ENCODE data around the gene IFNG-AS1. TPM values are rescaled to one million over a fixed set of nuclear protein-coding genes. Genes with fewer than 3 reads are reported as not detected.

Gene IFNG-AS1
- total RNA-seq, 1 donor from 2014 or later: not detected

DNA sequence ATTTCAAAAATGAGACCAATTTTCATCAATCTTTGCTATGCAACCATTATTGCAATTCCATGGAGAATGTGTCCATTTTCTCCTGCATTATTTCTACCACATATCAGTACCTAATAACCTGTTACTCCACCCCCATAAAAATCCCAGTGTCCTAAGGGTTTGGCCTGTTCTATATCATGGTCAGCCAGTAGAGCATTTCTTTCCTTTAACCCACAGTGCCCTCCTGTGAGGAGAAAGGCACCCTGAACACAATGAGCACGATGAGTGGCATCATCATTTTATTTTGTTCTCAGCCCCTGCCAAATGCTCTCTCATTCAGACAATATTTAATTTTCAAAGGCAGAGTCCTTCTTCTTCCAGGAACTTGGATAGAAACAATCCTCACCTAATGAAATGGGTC lies 11.6 kb upstream of the IFNG-AS1 start:
- intact Hi-C loops (cut with micrococcal nuclease): no loop called here
- no peak overlapping the region for H3K27ac Mint-ChIP-seq

DNA sequence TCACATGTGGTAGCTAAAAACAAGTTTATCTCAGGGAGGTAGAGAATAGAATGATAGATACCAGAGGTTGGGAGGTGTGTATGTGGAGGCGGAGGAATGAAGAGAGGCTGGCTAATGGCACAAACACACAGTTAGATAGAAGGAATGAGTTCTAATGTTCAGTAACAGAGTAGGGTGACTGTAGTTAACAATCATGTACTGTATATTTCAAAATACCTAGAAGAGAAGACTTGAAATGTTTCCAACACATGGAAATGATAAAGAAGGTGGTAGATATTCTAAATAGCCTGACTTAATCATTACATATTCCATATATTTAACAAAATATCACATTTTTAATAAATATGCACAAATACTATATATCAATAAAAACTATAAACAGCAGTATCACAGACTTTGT lies 8.9 kb upstream of the IFNG-AS1 start:
- Mint-ChIP-seq H3K36me3 (ENCODE audit: low read depth) (no peaks in the 10 kb centered on the region), H3K27me3 (peaks cover 3% of the 10 kb centered on the region), H3K27ac (no peak overlapping the region), H3K4me3 (no peak overlapping the region), H3K4me1 (no peaks in the 10 kb centered on the region), H3K9me3 (peaks cover 16% of the 10 kb centered on the region)
- intact Hi-C loops (cut with micrococcal nuclease): no loop called here
- DNase-seq: no peak

More for the DNA sequence above, 11.6 kb upstream of the IFNG-AS1 start:
- H3K27me3 Mint-ChIP-seq: peaks cover 17% of the 10 kb centered on the region
- no peak overlapping the region for H3K4me3 Mint-ChIP-seq
- DNase-seq: no peak
- peaks cover 19% of the 10 kb centered on the region for H3K9me3 Mint-ChIP-seq
- no peaks in the 10 kb centered on the region for H3K36me3 Mint-ChIP-seq (ENCODE audit: low read depth)
- no peaks in the 10 kb centered on the region for H3K4me1 Mint-ChIP-seq

DNA sequence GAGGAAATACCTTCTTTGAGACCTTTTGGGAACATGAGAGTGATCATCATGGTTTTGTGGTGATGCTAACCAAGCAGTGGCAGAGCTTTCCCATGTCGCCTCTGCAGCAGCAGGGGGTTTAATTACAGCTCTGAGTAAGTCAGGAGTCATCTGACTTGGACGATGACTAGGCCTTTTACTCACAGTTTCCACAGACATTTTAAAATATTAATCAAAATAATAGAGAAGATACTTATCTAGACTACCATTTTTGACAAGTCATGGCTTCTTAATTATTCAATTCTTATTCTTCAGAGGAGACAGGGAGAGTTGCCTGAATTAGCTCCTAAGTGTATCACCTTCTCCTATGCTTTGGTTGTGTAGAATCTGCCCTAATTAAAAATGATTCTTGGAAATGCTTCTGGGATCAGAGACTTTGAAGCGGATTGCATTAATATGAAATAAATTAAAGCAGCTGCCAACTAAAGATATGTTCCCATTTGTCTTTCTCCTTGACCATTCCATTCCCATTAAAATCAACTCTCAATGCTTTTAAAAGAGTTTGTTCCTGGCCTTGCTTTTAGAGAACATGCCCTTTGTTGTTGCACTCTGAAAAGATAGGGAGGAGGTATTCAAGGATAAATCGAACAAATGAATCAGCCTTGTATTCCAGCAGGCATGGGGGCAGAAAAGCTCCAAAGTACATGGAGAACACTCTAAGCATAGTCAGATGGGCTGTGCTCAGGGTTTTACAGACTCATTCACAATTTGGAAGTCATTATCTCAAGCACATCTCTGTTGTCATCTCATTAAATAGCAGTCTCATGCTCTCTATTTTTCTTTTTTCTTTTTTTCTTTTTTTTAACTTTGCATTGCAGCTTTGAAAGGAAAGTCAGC lies 7.7 kb upstream of the IFNG-AS1 start:
- Mint-ChIP-seq H3K36me3 (ENCODE audit: low read depth) (no peaks in the 10 kb centered on the region), H3K27ac (no peak overlapping the region), H3K27me3 (peaks cover 3% of the 10 kb centered on the region), H3K4me1 (no peaks in the 10 kb centered on the region), H3K9me3 (peaks cover 13% of the 10 kb centered on the region), H3K4me3 (no peak overlapping the region)
- no peak for DNase-seq
- intact Hi-C loops (cut with micrococcal nuclease): no loop called here

DNA sequence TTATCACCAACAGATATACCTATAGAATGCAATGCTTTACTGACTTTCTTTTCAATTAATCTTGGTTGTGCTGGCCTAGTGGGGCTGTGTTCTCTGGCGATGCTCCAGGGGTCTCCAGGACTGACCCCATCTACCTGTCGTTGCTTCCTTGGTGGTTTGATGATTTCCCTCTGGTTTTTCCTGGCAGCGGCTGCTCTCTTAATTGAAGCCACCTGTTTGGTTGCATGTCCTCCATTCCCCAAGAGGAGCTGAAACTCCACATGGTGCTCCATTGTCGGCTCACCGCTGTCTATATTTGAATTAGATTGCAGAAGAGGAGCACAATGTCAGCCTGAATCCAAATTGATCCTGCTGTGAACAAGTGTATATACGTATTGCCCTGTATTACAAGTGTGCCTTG lies 7.1 kb upstream of the IFNG-AS1 start:
- Mint-ChIP-seq H3K4me1 (no peaks in the 10 kb centered on the region), H3K27ac (no peak overlapping the region), H3K4me3 (no peak overlapping the region), H3K27me3 (peaks cover 3% of the 10 kb centered on the region), H3K36me3 (ENCODE audit: low read depth) (no peaks in the 10 kb centered on the region), H3K9me3 (peaks cover 16% of the 10 kb centered on the region)
- intact Hi-C loops (cut with micrococcal nuclease): no loop called here
- no peak for DNase-seq

DNA sequence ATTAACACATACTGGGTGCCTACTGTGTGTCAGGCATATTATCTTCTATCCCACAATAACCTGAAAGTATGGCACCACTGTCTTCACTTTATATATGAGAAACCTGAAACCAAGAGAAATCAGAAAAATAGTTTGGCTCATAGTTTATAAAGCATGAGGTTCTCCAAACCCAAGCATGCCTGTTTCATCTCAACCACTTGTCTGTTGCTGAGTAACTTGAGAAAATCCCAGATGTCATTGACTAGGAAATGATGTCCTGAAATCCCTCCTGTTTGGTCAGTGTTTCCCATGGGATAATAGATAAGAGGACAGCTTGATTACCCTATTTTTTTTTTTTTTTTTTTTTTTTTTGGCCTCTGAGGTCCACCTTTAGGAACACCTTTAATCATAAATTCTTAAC lies 2.6 kb upstream of the IFNG-AS1 start:
- peaks cover 2% of the 10 kb centered on the region for H3K27me3 Mint-ChIP-seq
- peaks cover 12% of the 10 kb centered on the region for H3K9me3 Mint-ChIP-seq
- no peak for DNase-seq
- H3K27ac Mint-ChIP-seq: no peak overlapping the region
- H3K36me3 Mint-ChIP-seq (ENCODE audit: low read depth): no peaks in the 10 kb centered on the region
- H3K4me3 Mint-ChIP-seq: no peak overlapping the region
- peaks cover 17% of the 10 kb centered on the region for H3K4me1 Mint-ChIP-seq
- intact Hi-C loops (cut with micrococcal nuclease): no loop called here

DNA sequence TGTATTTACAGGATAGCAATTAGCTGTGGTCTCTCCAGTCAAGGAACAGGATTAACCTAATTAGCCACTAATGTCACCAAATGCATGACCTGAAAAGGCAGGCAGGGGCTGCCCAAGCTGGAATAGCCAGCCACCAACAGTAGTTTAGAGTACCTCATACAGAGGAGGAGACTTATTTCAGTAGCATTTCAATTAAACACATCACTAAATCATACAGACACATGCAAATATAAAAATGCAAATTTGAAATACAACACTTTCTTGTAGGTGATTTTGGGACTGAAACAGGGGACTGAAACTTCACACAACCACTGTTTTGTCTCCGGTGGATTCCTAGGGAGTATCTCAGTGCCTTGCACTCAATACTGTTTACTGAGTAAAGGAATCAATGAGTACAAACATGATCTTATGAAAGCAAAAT lies 636 bp upstream of the IFNG-AS1 start:
- no peak for DNase-seq
- Mint-ChIP-seq H3K9me3 (peaks cover 12% of the 10 kb centered on the region), H3K27ac (no peak overlapping the region), H3K4me3 (no peak overlapping the region), H3K36me3 (ENCODE audit: low read depth) (no peaks in the 10 kb centered on the region), H3K27me3 (no peaks in the 10 kb centered on the region), H3K4me1 (peaks cover 17% of the 10 kb centered on the region)
- intact Hi-C loops (cut with micrococcal nuclease): no loop called here

DNA sequence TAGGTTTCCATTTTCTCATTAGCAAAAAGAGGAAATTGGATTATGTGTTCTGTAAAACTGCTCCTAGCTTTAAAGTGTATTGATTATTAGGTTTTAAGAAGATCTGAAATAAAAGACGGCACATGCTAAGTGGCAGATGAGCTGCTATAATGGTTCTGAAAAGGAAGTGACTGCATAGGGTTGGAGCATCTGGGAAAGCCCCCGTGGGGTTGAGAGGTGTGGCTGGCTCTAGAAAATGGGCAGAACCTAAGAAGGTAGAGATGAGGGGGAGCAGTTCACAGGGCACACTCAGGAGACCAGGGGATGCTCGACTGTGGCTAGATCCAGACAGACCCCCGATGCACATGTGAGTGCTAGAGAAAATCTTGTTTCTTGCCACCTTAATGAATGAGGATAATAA lies 1.9 kb downstream of the IFNG-AS1 start:
- H3K4me3 Mint-ChIP-seq: no peak overlapping the region
- H3K9me3 Mint-ChIP-seq: peaks cover 12% of the 10 kb centered on the region
- no peak overlapping the region for H3K27ac Mint-ChIP-seq
- no peaks in the 10 kb centered on the region for H3K36me3 Mint-ChIP-seq (ENCODE audit: low read depth)
- H3K4me1 Mint-ChIP-seq: peaks cover 19% of the 10 kb centered on the region
- DNase-seq: peak; percentile 69
- intact Hi-C loops (cut with micrococcal nuclease): no loop called here
- peaks cover 2% of the 10 kb centered on the region for H3K27me3 Mint-ChIP-seq

DNA sequence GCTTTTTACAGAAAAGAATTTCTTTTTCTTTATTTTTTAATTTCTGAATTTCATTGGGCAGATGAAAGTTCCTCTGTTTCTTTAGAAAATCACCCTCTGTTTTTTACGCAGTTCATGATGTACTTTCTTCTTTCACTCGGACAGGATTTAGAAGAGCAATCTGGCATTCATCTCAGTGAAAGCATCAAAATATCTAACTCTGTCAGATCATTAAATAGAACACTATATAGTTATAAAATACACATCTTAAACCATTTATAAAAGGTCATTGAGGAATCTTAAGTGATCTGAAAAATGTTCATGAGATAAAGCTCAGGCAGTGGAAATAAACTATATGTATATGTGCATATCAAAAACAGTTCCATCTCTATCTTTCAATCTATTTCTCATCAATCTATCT lies 3.9 kb downstream of the IFNG-AS1 start:
- H3K36me3 Mint-ChIP-seq (ENCODE audit: low read depth): no peaks in the 10 kb centered on the region
- H3K4me3 Mint-ChIP-seq: no peak overlapping the region
- peaks cover 3% of the 10 kb centered on the region for H3K27me3 Mint-ChIP-seq
- intact Hi-C loops (cut with micrococcal nuclease): no loop called here
- H3K4me1 Mint-ChIP-seq: peaks cover 19% of the 10 kb centered on the region
- no peak for DNase-seq
- H3K27ac Mint-ChIP-seq: no peak overlapping the region
- peaks cover 3% of the 10 kb centered on the region for H3K9me3 Mint-ChIP-seq

DNA sequence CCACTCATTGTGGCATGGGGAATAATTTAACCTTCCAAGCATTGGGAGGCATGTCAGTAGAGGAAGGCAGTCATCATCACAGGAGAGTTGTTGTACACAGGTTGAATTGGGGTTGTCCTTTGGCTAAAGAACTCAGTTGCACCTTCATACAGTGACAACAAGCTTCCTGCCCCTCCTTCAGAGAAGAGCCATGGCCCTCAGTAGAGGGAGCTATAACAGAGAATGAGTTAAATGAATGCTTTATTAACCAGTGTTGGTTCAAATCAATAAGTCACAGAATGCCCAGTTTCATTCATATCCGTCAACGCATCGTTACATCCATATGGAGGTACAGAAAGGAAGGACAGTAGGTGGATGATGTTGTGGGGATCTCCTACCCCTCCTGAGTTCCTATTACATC lies 4.8 kb downstream of the IFNG-AS1 start:
- intact Hi-C loops (cut with micrococcal nuclease): no loop called here
- Mint-ChIP-seq H3K4me3 (no peak overlapping the region), H3K27me3 (peaks cover 3% of the 10 kb centered on the region), H3K36me3 (ENCODE audit: low read depth) (no peaks in the 10 kb centered on the region), H3K9me3 (peaks cover 3% of the 10 kb centered on the region), H3K4me1 (peaks cover 21% of the 10 kb centered on the region), H3K27ac (no peak overlapping the region)
- no peak for DNase-seq

DNA sequence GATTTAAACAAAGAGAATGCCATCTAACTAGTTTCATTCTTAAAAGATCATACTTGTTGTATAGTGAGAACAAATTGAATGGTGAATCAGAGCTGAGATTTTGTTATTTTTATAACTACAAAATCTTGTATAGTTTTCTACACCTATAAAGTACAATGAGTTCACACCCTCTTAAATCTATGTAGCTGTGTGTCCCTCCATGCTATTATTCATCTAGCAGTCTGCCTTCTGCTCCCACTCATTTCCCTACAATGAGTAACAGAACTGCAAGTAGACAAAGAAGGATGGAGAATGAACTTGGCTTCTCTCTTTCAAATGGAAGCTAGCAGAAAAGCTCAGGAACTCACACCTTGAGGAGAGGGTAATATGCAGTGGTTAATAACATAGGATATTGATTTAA lies 7.1 kb downstream of the IFNG-AS1 start:
- H3K4me1 Mint-ChIP-seq: peaks cover 7% of the 10 kb centered on the region
- no peak for DNase-seq
- H3K9me3 Mint-ChIP-seq: no peaks in the 10 kb centered on the region
- no peak overlapping the region for H3K27ac Mint-ChIP-seq
- intact Hi-C loops (cut with micrococcal nuclease): no loop called here
- H3K4me3 Mint-ChIP-seq: no peak overlapping the region
- no peaks in the 10 kb centered on the region for H3K36me3 Mint-ChIP-seq (ENCODE audit: low read depth)
- peaks cover 3% of the 10 kb centered on the region for H3K27me3 Mint-ChIP-seq

DNA sequence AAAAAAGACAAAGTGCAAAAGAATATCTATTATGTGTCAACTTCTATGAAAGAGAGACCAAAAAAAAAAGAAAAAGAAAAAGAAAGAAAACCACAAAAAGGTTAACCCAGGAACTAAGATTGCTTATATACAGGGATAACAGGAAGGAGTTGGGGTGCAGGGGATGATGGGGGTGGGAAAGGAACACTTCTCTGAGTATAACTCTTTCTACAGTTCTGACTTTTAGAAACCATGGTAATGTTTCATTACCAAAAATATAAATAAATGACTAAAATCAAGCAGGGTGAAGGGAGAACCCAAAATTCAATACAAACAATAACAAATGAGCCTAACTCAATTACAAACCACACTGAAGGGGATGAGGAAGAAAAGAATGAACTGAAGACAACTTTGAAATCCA lies 9.1 kb downstream of the IFNG-AS1 start:
- intact Hi-C loops (cut with micrococcal nuclease): no loop called here
- peaks cover 3% of the 10 kb centered on the region for H3K27me3 Mint-ChIP-seq
- H3K27ac Mint-ChIP-seq: no peak overlapping the region
- no peaks in the 10 kb centered on the region for H3K36me3 Mint-ChIP-seq (ENCODE audit: low read depth)
- H3K4me3 Mint-ChIP-seq: no peak overlapping the region
- DNase-seq: no peak
- H3K9me3 Mint-ChIP-seq: no peaks in the 10 kb centered on the region
- H3K4me1 Mint-ChIP-seq: peaks cover 10% of the 10 kb centered on the region

DNA sequence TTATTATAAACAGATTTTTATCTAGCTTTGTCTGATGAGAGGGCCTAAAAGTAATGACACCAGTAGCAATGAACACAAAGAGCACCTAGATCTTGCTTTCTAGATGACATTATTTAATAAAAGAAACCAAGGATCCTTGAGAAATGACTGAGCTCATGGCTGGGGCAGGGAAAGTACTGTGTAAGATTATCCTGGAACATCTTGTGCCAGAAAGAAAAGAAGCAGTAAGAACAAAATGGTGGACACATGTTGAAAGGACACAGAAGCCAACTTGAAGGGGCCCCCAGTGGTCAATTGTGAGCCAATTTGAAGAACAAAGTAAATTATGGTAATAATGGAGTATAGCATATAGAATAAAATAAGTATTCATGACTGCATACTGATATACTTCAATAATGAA lies 10.0 kb downstream of the IFNG-AS1 start:
- Mint-ChIP-seq H3K4me1 (peaks cover 10% of the 10 kb centered on the region), H3K9me3 (no peaks in the 10 kb centered on the region), H3K27me3 (peaks cover 3% of the 10 kb centered on the region), H3K36me3 (ENCODE audit: low read depth) (no peaks in the 10 kb centered on the region), H3K4me3 (no peak overlapping the region), H3K27ac (no peak overlapping the region)
- intact Hi-C loops (cut with micrococcal nuclease): no loop called here
- DNase-seq: no peak

DNA sequence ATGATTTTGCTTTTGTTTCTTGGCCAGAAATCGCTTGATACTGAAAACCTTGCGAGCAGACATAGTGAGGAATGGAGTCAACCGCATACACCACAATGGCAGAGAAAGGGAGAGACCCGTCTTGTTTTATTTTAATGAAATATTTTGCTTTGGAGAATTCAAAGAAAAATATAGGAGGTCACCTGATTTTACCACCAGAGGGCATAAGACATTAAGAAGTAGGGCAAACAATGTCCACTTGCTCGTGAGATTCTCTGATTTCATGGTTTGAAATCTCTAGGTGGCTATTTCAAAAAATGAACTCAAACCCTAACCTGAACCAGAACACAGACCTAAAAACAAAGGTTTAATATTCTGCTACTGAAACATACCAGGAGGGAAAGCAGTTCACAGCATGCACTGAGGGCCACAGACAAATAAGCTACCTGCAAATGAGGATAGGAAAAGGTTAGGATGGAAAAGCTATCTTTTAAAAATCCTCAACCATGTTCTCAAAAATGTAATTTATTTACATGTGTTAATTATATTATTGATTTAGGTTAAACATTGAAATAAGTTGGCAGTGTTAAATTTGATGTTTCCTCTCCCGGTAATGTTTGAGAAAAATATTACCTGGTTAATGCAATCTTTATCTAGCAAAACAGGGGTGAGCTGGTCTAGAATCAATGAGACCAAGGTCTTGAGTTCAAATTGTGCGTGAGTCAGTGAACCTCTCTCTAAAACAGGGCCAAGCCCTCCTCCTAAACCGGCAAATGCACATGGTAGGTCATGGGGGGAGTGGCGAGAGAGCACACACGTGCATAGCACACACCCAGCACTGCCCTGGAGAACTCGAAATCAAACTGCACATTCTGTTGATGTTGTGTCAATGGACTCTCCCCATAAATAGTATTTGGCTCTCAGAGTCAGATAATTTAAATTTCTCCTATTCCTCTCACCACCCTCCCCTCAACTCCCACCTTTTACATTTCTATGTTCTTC lies 12.5 kb downstream of the IFNG-AS1 start:
- no peaks in the 10 kb centered on the region for H3K27me3 Mint-ChIP-seq
- H3K27ac Mint-ChIP-seq: no peak overlapping the region
- intact Hi-C loops (cut with micrococcal nuclease): loop anchor here (1.0 to 5.0 kb wide), 5 partner anchors 36 to 644 kb away; no protein-coding TSS in a partner anchor
- no peak overlapping the region for H3K4me3 Mint-ChIP-seq
- H3K4me1 Mint-ChIP-seq: peaks cover 7% of the 10 kb centered on the region
- DNase-seq: no peak
- H3K36me3 Mint-ChIP-seq (ENCODE audit: low read depth): no peaks in the 10 kb centered on the region
- H3K9me3 Mint-ChIP-seq: no peaks in the 10 kb centered on the region

DNA sequence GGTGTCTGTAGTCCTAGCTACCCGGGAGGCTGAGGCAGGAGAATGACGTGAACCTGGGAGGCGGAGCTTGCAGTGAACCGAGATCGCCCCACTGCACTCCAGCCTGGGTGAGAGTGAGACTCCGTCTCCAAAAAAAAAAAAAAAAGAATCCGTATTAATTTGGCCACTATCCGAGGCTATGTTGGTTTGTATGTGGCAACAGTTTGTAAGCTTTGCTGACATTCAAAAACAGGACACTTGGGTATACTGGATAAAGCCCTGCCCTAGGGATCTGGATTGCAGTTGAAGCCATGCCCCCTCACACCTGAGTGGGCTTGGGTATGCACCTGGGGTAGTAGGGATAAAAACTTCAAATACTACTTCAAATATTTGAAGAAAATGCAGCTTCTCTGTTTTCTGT lies 14.5 kb downstream of the IFNG-AS1 start:
- H3K9me3 Mint-ChIP-seq: peaks cover 5% of the 10 kb centered on the region
- no peaks in the 10 kb centered on the region for H3K36me3 Mint-ChIP-seq (ENCODE audit: low read depth)
- no peak for DNase-seq
- H3K4me1 Mint-ChIP-seq: peaks cover 3% of the 10 kb centered on the region
- no peaks in the 10 kb centered on the region for H3K27me3 Mint-ChIP-seq
- no peak overlapping the region for H3K4me3 Mint-ChIP-seq
- no peak overlapping the region for H3K27ac Mint-ChIP-seq
- intact Hi-C loops (cut with micrococcal nuclease): loop anchor here (5.0 kb wide), 2 partner anchors 34 to 646 kb away; no protein-coding TSS in a partner anchor
